HG03066 (cell line): ENCODE data around the gene SLC39A2.
"Not testable (repeated sequence)": the region's sequence is repeated elsewhere in the genome, so short reads cannot be mapped to it uniquely, and the experiment has no call there.

ENCODE experiments used
- ATAC-seq: cut with Tn5 transposase; IDR thresholded peaks from one replicate; pipeline ENCODE4 v1.9.1; 2021; ENCODE audit warnings: low read depth; ENCODE audit not compliant: unreplicated experiment

The SLC39A2 gene

DNA sequence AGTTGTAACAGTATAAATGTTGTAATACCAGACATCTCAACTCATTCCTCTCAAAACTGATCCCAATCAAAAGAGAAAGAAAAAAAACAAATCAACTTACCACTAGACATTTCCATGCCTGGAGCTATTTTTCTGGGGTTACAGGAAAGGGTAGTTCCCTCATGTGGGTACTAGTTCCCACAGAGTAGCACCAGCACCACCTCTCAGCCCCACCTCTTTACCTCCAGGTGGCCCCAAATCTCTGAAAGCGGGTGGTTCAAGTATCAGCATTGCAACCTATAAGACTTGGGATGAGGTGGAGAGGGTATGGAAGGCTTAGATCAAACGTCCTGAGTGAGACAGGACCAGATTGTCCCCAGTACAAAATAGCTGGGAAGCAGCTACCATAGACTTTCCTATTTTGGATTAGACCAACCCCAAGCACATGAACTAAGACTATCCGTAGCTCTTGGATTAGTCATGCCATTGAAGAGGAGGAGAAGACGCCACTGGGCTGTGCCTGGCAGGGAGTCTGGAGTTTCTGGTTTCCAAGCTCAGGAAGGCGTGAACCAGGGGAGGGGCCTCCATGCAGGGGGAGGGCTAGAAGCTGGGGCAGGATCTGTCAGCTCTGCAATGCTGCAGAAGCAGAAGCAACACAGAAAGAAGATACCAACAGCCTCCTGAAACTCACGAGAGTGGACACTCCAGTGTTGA lies at the start of gene SLC39A2:
Gene SLC39A2 (plus strand): TSS at position 620 of the 693 bp plus-strand sequence. CDS start 154 bp downstream, outside the sequence.
- no peak for ATAC-seq

DNA sequence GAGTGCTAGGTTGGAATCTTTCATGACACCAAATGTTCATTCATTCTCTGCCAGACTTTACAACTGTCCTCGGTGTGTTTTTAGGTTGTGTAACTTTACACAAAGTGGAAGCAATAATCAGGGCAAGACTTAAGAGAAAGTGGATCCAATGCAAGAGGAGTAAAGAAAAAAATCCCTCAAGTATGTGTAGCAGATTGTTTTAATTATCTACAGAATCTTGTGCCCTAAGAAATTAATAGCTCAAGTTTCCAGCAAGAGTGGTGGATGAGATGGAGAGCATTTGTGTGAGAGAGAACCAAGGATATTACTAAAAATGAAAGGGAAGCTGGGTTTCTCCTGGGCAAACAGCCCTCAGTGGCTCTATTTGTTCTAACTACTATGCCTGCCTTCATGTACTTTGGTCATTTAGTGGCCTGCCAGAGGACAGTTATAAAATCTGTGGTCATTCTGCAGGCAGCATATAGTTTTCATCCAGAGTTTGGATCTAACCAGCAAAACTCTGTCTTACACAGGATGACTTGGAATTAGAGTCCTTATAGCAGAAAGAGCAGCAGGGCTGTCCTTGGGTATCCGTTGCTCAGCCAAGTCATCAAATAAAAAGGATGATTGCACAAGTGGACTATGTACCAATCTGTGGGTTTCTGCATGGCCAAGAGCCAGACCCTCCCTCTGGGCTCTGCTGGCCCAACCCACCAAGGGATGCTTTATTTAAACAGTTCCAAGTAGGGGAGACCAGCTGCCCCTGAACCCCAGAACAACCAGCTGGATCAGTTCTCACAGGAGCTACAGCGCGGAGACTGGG lies 44.2 kb upstream of the SLC39A2 start, which contains the start of gene RNASE2:
Gene RNASE2 (plus strand): TSS at position 752 of the 802 bp plus-strand sequence. CDS start 285 bp downstream, outside the sequence.
- ATAC-seq: not testable (repeated sequence)

DNA sequence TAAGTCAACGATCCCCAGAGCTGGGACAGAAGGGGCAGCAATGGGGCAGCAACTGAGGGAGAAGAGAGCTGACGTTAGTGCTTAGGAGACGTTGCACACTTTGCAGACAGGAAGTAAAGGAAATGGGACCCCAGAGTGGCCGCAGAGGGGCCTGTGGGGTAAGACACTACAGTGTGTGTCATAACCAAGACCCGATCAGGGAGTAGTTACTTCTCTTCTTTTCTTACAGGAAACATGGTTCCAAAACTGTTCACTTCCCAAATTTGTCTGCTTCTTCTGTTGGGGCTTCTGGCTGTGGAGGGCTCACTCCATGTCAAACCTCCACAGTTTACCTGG lies 43.6 kb upstream of the SLC39A2 start:
- not testable (repeated sequence) for ATAC-seq

DNA sequence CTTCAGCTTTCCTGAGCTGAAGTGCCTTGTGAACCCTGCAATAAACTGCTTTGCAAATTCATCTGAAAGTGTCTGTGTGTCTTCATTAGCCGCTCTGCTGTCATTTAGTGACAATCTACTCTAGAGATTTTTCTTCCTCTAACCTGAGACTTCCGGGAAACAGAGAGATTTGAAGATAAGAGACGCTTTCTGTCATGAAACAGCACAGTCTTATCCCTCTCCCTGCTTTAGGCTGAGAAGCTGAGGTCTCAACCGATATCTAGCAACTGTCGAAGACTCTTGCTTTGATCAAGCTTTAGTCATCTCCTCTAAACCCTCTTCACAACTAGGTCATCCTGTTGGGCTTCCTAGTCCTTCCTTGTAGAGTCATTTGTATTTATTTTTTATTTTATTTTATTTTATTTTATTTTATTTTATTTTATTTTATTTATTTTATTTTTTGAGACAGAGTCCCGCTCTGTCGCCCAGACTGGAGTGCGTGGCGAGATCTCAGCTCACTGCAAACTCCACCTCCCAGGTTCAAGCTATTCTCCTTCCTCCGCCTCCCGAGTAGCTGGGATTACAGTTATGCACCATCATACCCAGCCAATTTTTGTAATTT lies 42.6 kb upstream of the SLC39A2 start:
- no peak for ATAC-seq

GRCh38 chr14:20958946-20959345 lies 40.1 kb upstream of the SLC39A2 start:
- not testable (repeated sequence) for ATAC-seq

- no peak for ATAC-seq
Observed at GRCh38 chr14:20969336-20969735, 29.8 kb upstream of the SLC39A2 start.

DNA sequence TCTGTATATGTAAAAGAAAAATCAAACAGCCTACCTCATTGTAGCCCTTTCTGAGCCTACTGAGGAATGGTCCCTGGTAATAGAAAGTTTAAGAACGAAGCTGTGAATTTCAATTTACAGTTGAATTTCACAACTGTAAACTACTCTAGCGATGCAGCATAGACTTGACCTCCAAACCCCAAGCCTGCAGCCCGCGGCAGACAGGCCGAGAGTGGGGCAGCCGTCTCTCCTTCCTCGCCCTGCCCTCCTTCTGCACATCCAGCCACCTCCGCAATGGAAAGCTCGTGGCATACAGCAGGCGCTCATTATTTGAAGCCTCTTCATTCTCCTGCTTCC lies 28.5 kb upstream of the SLC39A2 start:
- peak; percentile 25 for ATAC-seq

DNA sequence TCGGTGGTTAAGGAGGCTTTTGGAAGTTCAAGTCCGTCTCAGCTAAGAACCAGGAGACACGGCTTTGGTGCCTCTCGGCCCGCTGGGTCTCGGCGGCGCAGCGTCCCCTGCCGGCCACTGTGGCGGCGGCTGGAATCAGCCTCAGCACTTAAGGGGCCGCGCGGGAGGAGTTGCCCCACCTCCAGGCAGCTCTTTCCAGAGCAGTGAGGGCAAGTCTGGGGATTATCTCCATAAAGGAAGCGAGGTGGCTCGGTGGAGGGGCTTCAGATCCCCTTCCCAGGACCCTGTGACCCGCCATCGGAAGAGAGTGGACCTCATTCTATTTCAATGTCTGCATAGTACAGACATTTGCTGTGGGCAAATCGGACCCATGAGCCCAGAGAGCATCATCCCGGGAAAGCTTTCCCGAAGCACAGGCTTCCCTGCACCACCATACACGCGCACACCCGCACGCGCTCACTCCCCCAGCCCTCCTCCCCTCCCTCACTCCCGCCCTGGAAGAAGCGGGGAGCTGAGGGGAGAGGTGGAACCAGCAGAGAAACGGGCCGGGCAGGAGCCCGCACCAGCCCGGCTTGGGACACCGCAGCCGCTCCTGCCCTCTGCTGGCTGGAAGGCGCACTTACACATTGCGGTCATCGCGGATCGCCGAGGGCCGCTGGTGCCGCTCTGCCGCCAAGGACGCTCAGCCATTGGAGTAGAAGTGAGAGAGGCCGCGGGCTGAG lies 27.9 kb upstream of the SLC39A2 start:
- peak; percentile 92 for ATAC-seq

GRCh38 chr14:20971705-20972021 lies 27.4 kb upstream of the SLC39A2 start:
- no peak for ATAC-seq

DNA sequence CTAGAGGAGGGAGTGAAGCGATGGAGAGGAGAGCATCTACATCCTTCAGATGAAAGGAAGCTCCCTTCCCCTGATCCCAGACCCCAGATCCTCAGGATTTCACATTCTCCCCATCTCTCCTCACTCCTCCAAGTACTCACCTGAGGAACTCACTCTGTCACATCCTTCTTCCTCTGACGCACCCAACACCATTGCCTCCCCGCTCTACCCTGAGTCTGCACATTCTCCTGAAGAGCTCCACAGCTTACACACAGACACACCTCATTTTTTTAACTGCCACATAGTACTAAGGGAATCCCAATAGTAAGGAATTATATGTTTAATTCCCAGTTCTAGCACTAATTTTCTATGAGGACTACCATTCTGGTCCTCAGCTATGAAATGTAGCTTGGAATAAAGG lies 25.6 kb upstream of the SLC39A2 start:
- ATAC-seq: no peak

GRCh38 chr14:20976291-20976690 lies 22.8 kb upstream of the SLC39A2 start:
- no peak for ATAC-seq

DNA sequence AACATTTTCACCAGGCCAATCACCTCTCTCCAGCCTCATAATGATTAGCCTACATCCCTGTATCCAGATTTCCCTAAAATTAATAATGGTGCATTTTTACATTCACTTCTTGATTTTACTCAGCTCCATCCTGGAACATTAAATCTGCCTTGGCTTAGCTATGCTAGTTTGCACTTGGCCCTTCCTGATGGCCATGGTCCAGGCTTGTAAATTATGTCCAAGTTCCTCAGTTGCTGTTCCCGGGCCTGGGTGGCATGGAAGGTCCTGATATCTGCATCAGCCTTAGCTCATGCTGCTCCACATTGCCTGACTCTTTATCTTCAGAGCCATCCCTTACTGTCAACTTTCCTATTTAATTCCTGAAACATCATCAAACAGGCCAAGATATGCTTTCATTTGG lies 20.4 kb upstream of the SLC39A2 start:
- ATAC-seq: no peak

DNA sequence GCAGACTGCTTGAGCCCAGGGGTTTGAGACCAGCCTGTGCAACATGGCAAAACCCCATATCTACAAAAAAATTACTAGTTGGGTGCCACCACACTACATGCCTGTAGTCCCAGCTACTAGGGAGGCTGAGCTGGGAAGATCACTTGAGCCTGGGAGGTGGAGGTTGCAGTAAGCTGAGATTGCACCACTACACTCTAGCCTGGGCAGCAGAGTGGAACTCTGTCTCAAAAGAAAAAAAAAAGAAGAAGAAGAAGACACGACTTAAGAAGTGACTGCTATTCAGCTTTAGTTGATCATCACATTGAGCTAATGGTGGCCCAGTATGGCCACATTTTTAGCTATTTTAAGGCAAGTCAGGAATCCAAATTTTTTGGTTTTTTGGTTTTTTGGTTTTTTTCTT lies 18.2 kb upstream of the SLC39A2 start:
- ATAC-seq: no peak

- ATAC-seq: no peak
Observed at GRCh38 chr14:20982646-20983369, 16.3 kb upstream of the SLC39A2 start.

- not testable (repeated sequence) for ATAC-seq
Observed at GRCh38 chr14:20985650-20986049, 13.4 kb upstream of the SLC39A2 start.

DNA sequence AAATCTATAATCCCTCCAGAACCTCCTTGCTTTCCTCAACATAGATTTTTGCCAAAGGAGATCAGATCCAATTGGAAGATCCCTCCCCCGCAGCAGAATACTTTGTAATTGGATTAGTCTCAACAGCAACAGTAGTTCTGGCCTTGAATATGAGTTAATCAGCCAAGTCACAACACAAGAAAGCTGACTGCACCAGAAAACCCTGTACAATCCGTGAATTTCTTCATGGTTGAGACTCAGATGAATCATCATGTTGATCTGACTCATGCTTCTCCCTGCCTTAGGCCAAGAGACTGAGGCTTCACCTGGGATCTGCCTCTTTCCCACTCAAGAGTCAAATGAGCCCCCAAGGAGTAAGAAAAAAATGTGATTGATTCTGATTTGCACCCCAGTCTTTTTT lies 12.3 kb upstream of the SLC39A2 start:
- no peak for ATAC-seq

DNA sequence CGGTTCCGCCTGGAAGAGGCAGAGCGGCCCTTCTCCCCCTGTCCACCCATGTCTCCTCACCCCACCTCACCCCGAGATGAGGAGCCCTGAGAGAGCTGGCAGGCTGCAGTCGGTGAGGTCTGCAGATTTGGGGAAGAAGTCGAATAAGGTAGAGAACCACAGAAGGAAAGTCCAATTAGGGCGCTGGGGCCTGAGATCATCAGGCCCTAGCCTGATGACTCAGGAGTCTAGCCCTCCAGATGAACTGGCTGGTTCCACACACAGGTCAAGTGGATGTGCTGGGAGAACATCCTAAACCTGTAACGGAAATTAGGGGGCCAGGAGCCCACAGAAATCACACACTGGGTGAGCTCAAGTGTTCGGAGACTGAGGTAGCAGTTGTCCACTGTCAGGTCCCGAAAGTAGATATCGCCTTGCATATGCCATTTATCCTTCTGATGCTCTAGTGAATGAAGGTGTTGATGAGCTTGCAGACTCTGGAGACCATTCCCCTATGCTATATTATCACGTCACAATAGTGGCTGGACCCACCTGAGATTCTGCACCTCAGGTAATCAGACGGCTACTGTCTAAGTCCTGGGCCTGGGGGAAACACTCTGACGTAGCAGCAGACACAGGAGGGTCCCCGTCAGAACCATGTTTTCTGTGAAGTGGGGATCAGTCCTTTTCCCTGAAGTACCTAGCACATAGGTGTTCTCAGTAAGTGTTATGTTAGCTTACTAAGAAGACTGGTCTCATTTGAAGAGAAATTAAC lies 10.2 kb upstream of the SLC39A2 start:
- ATAC-seq: no peak

GRCh38 chr14:20989471-20989786 lies 9.7 kb upstream of the SLC39A2 start:
- no peak for ATAC-seq

DNA sequence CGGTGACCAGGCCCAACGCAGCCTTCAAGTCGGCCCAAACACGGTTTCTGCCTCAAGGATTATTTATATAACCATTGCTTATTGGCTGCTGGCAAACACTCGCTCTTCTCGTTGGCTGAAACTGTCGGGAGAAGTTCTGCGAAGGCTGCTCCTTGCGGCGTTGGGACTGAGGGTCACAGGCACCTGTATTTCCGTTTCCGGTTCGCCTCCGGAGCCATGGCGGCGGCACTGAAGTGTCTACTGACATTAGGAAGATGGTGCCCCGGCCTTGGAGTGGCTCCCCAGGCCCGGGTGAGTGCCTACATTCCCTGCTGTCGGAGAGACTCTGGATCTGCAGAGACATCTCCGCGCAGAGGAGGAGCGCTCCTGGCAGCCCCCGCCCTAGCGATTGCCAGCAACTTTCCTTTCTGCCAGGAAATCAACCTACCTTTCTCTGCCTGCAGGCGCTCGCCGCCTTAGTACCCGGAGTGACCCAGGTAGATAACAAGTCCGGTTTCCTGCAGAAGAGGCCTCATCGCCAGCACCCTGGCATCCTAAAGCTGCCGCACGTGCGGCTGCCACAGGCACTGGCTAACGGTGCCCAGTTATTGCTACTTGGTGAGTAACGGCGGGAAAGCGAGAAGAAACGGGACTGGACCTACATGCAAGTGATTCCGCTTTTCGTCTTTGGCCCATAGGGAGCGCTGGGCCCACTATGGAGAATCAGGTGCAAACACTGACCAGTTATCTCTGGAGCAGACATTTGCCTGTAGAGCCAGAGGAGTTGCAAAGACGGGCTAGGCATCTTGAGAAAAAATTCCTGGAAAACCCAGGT lies 9.1 kb upstream of the SLC39A2 start, which contains the start of gene METTL17:
Gene METTL17 (plus strand): TSS at position 194 of the 814 bp plus-strand sequence. CDS start 23 bp downstream, at position 217.
- peak; percentile 94 for ATAC-seq
